MV-4-11 (cell line): ENCODE data around the gene POU2F1.
"Not testable (repeated sequence)": the region's sequence is repeated elsewhere in the genome, so short reads cannot be mapped to it uniquely, and the experiment has no call there.

Experiments used
- DNase-seq: peaks from one replicate; lab custom pipeline; 2025; lab: John Stamatoyannopoulos, UW

The POU2F1 gene

GRCh38 chr1:167231873-167232450 lies 11.3 kb downstream of the POU2F1 start:
- no peak for DNase-seq

GRCh38 chr1:167232801-167233200 lies 12.1 kb downstream of the POU2F1 start:
- DNase-seq: no peak

GRCh38 chr1:167233373-167233772 lies 12.7 kb downstream of the POU2F1 start:
- DNase-seq: no peak

GRCh38 chr1:167237000-167237399 lies 16.3 kb downstream of the POU2F1 start:
- DNase-seq: no peak

- no peak for DNase-seq
Measured at GRCh38 chr1:167238713-167239112, 18.0 kb downstream of the POU2F1 start.

- no peak for DNase-seq
Measured at GRCh38 chr1:167239257-167239656, 18.6 kb downstream of the POU2F1 start.

GRCh38 chr1:167244244-167244643 lies 23.6 kb downstream of the POU2F1 start:
- peak; percentile 8 for DNase-seq

GRCh38 chr1:167245168-167245567 lies 24.5 kb downstream of the POU2F1 start:
- not testable (repeated sequence) for DNase-seq

- DNase-seq: no peak
Measured at GRCh38 chr1:167246971-167247370, 26.3 kb downstream of the POU2F1 start.

- no peak for DNase-seq
Measured at GRCh38 chr1:167247754-167248153, 27.1 kb downstream of the POU2F1 start.

GRCh38 chr1:167248707-167249642 lies 28.3 kb downstream of the POU2F1 start:
- no peak for DNase-seq

- no peak for DNase-seq
Measured at GRCh38 chr1:167249702-167250101, 29.0 kb downstream of the POU2F1 start.

- no peak for DNase-seq
Measured at GRCh38 chr1:167250482-167250881, 29.8 kb downstream of the POU2F1 start.

GRCh38 chr1:167251472-167251871 lies 30.8 kb downstream of the POU2F1 start:
- no peak for DNase-seq

GRCh38 chr1:167252986-167253385 lies 32.3 kb downstream of the POU2F1 start:
- no peak for DNase-seq

- no peak for DNase-seq
Measured at GRCh38 chr1:167258858-167259257, 38.2 kb downstream of the POU2F1 start.

GRCh38 chr1:167262836-167263235 lies 42.1 kb downstream of the POU2F1 start:
- DNase-seq: no peak

GRCh38 chr1:167263344-167263743 lies 42.7 kb downstream of the POU2F1 start:
- no peak for DNase-seq

GRCh38 chr1:167263819-167264464 lies 43.3 kb downstream of the POU2F1 start:
- DNase-seq: peak; percentile 51

GRCh38 chr1:167266965-167267364 lies 46.3 kb downstream of the POU2F1 start:
- DNase-seq: no peak

GRCh38 chr1:167268347-167268787 lies 47.7 kb downstream of the POU2F1 start:
- DNase-seq: no peak

GRCh38 chr1:167270349-167271092 lies 49.8 kb downstream of the POU2F1 start:
- DNase-seq: no peak
